GM12892 (cell line): ENCODE measurements around the gene THSD7B.

Experiments used
- POLR2A ChIP-seq: IDR thresholded peaks from 2 replicates; pipeline ENCODE4 v1.6.1; 2011; ENCODE audit warnings: low read depth, low read length, control low read depth
- POLR2AphosphoS5 ChIP-seq: IDR thresholded peaks from 2 replicates; pipeline ENCODE4 v1.6.1; 2011; ENCODE audit warnings: low read depth, low read length, control low read depth

DNA sequence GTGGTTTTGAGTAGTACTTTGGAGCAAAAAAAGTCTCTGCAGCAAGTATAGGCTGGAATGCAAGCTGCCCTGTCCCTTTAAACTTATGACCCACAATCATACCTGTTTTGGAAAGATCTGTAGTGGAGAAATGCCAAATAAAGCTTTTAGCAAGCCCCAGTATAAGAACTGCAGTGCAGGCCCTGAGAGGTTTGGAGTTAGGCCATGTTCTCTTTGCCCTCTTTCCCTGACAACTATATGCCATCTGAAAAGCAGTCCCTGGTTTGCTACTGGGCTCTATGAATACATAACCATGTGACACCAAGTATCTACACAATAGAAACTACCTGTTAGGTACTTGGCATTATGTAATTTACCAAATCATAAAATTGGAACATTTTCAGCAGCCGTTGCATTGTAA is 931.6 kb downstream of the THSD7B start:
- TF ChIP-seq POLR2A (no peak), POLR2AphosphoS5 (no peak)
